Uterus (tissue), 2 donors: ENCODE measurements around the gene CCDC8.

Source experiments
- POLR2A ChIP-seq, 2 donors: fragments of 450-650 bp; IDR thresholded peaks; one replicate each; pipeline ENCODE4 v1.6.1; 2016; ENCODE audit warnings: antibody characterized with exemption in 2 of 2, mild to moderate bottlenecking in 1 of 2, moderate library complexity in 1 of 2
- TF ChIP-seq, protein P1 (sequence below), 4 experiments: fragments of 200-600 bp in 2 of 4; fragments of 450-650 bp in 2 of 4; sonication (generic) in 2 of 4; IDR thresholded peaks; one replicate each; pipeline ENCODE4 v1.5.1; 2016 to 2019; ENCODE audit warnings: antibody characterized with exemption in 4 of 4, mild to moderate bottlenecking in 2 of 4, moderate library complexity in 1 of 4

DNA sequence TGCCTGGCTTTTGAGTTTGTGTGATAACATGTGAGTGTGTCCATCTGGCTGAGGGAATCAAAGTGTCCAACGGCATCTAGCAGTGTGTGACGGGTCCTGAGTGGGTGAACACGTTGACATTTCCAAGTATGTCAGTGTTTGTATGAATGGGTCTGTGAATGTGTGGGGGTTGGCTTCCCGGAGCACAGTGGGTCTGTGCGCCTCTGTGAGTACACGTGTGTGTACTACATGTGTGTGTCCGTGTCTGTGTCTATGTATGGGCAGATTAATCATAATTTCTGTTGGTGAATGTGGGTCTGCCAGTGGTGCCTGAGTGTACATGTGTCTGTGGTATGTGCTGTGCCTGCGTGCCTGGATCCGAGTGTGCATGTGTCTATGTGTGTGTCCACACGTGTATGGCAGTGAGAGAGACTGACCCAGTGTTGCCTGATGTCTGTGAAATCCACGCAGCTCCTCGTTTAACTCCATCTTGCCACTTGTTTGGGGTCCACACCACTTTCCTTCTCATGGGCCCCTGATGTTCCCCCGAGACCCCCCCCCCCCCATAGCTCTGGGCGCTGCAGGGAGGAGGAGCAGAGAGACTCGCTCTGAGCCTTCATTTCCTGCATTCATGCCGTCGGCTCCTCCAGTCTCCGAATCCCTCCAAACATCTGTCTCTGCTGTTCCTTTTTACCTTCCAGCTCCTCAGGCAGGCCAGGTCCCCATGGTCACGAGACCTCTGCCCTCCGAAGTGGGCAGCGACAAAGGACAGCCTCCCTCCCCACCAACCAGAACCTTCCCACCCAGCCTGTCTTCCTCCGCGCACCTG lies 5.3 kb downstream of the CCDC8 start:
- TF ChIP-seq, protein P1, sequence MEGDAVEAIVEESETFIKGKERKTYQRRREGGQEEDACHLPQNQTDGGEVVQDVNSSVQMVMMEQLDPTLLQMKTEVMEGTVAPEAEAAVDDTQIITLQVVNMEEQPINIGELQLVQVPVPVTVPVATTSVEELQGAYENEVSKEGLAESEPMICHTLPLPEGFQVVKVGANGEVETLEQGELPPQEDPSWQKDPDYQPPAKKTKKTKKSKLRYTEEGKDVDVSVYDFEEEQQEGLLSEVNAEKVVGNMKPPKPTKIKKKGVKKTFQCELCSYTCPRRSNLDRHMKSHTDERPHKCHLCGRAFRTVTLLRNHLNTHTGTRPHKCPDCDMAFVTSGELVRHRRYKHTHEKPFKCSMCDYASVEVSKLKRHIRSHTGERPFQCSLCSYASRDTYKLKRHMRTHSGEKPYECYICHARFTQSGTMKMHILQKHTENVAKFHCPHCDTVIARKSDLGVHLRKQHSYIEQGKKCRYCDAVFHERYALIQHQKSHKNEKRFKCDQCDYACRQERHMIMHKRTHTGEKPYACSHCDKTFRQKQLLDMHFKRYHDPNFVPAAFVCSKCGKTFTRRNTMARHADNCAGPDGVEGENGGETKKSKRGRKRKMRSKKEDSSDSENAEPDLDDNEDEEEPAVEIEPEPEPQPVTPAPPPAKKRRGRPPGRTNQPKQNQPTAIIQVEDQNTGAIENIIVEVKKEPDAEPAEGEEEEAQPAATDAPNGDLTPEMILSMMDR (IDR thresholded peaks at IDR 0.05) = no peak
- no peak for TF ChIP-seq POLR2A (IDR thresholded peaks at IDR 0.05)
